Ishikawa (cell line): Measurements from ENCODE around the gene ACADL.

ENCODE experiments used
- CREB1 ChIP-seq: IDR thresholded peaks from 2 replicates; pipeline ENCODE4 v1.6.1; 2012; ENCODE audit warnings: low read depth
- TAF1 ChIP-seq: IDR thresholded peaks from 2 replicates; pipeline ENCODE4 v1.6.1; 2012; ENCODE audit warnings: low read depth, mild to moderate bottlenecking

GRCh38 chr2:210264282-210264681 lies 39.0 kb upstream of the ACADL start:
- TF ChIP-seq TAF1, result no peak
- no peak for TF ChIP-seq CREB1
